GM12892 (cell line): ENCODE data around the gene KISS1.

ENCODE experiments used
- POLR2A ChIP-seq: IDR thresholded peaks from 2 replicates; pipeline ENCODE4 v1.6.1; 2011; ENCODE audit warnings: low read depth, low read length, control low read depth
- POLR2AphosphoS5 ChIP-seq: IDR thresholded peaks from 2 replicates; pipeline ENCODE4 v1.6.1; 2011; ENCODE audit warnings: low read depth, low read length, control low read depth
- TAF1 ChIP-seq: IDR thresholded peaks from 2 replicates; pipeline ENCODE4 v1.6.1; 2011; ENCODE audit warnings: low read depth, mild to moderate bottlenecking, control low read depth, low read length, borderline replicate concordance

GRCh38 chr1:204222006-204222763, 25.9 kb upstream of the KISS1 start:
- TF ChIP-seq POLR2A, result no peak
- TF ChIP-seq TAF1, result no peak
- TF ChIP-seq POLR2AphosphoS5, result no peak
